GM19043 (cell line): ENCODE data around the gene NARF.
"Not testable (repeated sequence)": the region's sequence is repeated elsewhere in the genome, so short reads cannot be mapped to it uniquely, and the experiment has no call there.

Experiments used
- ATAC-seq: cut with Tn5 transposase; IDR thresholded peaks from one replicate; pipeline ENCODE4 v1.9.1; 2021; ENCODE audit warnings: low read depth; ENCODE audit not compliant: unreplicated experiment

The NARF gene

DNA sequence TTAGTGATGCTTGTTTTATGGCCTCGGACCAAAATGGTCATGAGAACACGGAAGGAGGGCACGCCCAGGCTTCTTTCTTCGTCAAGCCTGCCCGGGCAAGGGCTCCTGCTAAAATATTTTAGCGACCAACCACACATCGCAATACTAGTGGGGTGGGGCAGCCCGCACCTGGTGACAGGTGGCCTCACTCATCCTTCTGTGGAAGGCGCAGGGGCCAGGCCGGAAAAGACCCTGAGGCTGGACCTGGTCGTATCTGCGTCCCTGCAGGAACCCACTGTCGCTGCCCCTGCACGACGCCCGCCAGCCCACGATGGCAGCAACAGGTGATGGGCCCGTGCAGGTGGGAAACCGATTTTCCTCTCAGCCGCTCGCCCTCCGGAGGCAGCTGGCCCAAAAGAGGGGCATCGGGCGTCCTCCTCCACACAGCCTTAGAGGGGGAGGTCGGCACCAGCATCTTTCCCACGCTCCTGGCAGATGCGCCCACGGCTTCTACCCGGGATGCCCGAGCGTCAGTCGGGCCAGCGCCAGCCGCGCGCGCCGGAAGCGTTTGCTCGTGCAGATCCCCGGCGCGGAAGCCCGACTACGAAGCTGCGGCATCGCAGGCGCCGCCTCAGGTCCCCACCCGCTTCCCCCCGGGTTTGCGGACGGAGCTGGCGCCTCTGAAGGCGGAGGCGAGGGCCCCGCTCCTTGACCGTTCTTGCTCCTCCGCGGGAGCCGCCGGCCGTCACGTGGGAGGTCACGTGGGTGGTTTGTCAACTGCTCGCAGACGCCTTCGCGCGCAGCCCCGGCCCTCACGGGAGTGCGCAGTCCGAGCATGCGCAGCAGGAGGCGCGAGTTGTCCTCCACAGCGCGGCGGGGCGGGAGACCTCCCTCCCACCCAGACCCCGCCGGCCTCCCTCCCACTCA lies 38.2 kb downstream of the NARF start:
- ATAC-seq, result peak; percentile 57

DNA sequence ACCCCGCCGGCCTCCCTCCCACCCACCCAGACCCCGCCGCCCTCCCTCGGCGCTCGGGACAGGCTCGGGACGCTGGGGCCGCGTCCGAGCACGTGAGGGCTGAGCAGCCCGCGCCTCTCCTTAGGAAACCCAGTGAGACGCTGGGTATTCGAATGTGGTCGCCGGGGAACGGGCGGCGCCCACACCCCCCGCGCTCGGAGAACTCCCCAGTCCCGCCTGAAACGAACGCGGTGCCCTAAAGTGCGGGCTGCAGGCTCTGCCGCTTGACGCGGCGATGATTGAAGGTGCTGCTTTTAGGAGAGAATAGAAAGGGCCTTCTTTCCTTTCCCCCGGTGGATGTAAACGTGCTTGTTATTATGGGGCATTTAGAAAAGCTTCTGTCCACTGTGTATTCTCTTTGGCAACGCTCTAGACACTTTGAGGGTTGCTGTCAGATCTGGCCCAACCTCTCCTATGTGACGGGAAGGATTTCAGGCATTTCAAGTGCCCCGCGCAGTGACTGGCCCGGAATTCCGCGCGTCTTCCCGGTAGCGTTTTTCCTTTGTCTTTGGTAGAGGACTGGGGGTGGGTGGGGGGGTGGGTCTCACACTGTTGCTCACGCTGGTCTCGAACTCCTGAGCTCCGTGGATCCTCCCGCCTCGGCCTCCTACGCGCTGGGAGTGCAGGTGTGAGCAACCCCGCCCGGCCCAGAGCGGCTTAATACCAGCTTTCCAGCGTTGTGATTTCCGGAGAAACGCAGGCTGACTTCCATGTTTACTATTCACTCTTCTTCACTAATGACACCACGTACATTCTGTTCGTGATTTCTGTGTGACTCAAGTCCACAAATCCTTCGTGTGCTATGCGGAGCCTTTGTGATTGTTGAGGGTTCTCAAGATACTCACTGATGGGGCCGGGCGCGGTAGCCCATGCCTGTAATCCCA lies 39.2 kb downstream of the NARF start:
- ATAC-seq, result no peak

DNA sequence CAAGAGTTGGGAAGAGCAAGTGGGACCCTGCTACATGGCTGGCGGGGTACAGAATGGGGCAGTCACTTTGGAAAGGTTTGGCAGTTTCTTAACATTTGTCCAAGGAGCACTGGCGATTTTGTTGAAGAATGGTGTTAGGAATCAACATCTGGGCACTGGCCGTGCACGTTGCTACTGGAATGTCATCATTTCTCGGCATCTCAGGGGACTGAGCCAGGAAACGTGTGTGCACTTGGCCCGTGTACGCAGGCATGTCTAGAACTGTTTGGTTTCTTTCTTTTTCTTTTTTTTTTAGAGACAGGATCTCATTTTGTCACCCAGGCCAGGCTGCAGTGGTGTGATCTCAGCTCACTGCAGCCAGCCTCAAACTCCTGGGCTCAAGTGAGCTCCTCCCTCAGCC lies 43.7 kb downstream of the NARF start:
- no peak for ATAC-seq

DNA sequence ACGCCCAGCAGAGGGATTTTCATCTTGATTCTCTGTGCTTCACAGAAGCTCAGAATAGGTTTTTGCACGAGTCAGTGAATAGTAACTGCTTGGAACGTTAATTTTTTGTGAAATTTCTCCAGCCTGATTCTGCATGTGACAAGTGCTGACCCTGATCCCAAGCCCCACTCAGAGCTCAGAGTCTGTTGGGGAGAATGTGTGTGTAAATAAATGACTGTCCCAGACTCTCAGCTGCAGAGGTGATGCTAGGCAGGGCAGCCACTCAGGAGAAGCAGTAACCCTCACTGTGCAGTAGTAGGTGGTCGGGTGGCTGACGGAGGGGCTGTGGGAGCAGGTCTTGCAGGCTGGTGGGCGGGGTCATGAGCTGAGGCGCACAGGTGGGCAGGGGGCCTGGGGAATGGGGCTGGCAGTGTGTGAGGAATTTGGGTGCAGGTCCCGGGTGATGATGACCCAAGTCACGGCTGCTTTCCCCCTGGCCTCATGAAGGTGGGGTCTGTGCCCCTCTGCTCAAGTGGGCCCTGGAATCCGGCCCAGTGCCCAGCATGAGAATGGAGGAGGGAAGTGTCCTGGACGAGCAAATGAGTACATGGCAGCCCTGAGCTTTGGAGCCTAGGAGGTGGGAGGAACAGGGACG lies 44.7 kb downstream of the NARF start:
- no peak for ATAC-seq

DNA sequence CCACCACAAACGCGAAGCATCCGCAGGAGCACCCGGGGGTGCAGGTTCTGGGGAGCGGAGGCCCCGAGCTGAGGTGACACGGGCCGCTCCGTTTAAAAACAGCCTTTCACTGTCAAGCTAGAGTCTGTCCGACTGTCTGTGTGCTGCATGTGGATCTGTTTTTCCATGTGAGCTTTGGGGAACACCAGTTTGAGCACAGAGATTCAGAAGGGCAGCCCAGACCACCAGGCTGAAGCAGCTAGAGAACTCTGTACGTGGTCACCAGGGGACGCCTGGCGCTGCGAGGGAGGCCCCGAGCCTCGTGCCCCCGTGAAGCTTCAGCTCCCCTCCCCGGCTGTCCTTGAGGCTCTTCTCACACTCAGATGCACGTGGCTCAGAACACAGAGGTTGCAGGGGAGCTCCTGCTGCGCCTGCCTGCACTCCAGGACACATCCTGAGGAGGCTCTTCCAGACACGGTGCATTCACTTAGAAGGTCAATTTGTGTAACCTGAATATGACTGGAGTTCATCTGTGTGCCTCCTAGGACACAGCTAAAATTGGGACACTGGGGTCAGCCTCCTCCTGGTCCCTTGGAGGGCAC lies 45.3 kb downstream of the NARF start:
- ATAC-seq, result no peak

DNA sequence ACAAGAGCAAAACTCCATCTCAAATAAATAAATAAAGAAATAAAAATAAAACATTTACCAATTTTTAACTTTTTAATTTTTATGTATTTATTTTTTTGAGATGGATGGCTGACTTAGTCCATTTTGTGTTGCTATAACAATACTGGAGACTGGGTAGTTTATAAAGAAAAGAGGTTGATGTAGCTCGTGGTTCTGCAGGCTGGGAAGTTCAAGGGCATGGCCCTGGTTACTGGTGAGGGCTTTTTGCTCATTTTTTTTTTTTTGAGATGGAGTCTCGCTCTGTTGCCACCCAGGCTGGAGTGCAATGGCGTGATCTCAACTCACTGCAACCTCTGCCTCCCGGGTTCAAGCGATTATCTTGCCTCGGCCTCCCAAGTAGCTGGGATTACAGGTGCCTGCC lies 46.8 kb downstream of the NARF start:
- no peak for ATAC-seq

DNA sequence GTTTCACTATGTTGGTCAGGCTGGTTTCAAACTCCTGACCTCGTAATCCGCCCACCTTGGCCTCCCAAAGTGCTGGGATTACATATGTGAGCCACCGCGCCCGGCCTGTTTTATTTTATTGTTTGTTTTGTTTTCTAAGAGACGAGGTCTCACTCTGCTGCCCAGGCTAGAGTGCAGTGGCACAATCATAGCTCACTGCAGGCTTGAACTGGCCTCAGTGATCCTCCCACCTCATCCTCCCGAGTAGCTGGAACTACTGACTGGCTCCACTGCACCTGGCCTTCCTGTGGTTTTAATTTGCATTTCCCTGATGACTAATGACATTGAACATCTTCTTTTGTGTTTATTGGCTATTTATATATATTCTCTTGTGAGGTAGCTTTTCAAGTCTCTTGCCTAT lies 47.9 kb downstream of the NARF start:
- peak; percentile 74 for ATAC-seq

DNA sequence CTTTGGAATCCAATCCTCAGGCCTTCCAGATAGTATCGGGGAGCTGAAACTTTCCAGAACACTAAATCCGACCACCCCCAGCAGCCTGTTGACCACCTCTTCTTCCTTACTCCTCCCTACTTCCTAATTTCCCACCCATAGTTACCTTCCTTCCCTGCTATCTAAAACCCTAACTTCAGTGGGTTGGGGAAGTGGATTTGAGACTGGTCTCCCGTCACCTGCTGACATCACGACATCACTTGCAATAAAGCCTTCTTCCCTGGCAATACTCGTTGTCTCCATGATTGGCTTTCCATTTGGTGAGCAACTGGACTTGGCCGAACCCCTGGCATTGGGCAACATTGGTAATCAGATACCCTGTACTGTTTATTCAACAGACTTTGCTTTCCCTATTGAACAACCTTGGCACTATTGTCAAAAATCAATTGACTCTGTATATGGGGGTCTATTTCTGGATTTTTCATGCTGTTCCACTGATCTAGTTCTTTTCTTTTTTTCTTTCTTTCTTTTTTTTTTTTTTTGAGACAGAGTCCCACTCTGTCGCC lies 49.2 kb downstream of the NARF start:
- no peak for ATAC-seq

DNA sequence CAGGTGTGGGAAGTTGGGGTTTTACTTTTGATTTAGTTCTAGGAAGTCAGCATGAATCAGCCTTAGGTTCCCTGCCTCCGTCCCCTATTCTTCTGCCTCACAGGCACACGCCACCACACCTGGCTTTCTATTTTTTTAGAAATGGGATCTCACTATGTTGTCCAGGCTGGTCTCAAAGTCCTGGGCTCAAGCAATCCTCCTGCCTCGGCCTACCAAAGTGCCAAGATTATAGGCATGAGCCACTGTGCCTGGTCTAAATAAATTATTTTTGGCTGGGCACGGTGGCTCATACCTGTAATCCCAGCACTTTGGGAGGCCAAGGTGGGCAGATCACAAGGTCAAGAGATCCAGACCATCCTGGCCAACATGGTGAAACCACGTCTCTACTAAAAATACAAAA lies 53.1 kb downstream of the NARF start:
- not testable (repeated sequence) for ATAC-seq

DNA sequence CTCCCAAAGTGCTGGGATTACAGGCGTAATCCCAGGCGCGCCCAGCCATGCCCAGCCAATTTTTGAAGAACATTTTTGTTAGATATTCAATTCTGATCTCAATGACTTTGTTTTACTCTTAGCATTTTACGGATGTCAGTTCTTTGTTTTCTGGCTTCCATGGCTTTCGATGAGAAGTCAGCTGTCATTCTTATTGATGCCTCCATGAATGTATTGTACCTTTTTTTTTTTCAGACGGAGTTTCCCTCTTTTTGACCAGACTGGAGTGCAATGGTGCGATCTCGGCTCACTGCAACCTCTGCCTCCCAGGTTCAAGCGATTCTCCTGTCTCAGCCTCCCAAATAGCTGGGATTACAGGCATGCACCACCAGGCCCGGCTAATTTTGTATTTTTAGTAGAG lies 55.3 kb downstream of the NARF start:
- not testable (repeated sequence) for ATAC-seq

DNA sequence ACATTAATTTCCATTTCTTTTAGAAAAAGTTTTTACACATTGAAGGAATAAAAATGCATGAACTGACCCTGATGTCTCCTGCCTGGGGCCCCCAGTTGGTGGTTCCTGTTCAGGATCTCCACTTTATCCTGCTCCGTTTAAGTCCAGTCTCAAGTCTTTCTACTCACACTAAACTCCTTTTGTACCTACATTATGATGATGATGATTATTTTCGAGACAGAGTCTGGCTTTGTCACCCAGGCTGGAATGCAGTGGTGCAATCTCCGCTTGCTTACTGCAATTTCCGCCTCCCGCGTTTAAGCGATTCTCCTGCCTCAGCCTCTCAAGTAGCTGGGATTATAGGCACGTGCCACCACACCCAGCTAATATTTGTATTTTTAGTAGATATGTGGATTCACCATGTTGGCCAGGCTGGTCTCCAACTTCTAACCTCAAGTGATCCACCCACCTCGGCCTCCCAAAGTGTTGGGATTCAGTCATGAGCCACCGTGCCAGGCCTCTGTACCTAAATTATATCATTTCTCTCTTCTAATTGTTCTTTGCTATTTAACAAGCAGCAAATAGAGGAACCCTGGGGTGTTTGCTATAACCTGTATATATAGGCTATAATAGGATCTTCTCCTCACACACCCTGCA lies 58.8 kb downstream of the NARF start:
- ATAC-seq, result no peak

DNA sequence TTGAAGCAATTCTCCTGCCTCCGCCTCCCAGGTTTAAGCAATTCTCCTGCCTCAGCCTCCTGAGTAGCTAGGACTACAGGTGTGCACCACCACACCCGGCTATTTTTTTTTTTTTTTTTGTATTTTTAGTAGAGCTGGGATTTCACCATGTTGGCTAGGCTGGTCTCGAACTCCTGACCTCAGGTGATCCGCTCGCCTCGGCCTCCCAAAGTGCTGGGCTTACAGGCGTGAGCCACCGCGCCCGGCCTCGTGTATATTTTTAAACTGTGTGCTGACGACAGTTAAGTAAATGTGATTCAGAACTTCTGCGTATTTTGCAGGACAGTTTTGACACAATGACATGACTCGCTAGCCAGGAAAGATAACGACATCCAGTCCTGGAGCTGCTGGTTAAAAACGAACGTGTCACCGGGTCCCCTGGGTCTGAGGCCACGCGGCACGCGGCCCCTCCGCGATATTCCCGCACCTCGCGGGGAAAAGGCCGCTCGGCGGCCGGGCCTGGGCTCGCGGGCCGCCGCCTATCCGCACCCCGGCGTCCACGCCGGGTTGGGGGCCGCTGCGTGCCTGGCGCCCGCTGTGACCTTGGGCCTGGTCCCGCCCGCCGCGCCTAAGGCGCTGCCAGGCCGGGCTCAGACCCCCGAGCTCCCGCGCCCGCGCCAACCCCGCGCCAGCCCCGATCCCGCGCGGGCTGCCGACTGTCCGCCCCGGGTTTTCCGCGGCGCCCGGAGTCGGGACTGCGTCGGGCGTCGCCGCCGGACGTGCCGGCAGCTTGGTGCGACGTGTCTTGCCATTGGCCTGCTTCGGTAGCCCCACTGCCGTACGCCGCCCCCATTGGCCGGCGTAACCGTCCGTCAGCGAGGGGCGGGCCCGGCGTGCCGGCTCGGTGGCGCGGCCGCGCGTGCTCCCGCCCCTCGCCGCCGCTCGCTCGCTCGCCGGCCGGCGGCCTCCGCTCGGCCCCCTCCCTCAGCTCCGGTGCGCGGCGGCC lies 60.6 kb downstream of the NARF start, which contains the start of gene FOXK2:
FOXK2 (plus strand) TSS at position 907 of the 985 bp plus-strand sequence. CDS start 157 bp downstream, outside the sequence.
- ATAC-seq, result peak; percentile 88

DNA sequence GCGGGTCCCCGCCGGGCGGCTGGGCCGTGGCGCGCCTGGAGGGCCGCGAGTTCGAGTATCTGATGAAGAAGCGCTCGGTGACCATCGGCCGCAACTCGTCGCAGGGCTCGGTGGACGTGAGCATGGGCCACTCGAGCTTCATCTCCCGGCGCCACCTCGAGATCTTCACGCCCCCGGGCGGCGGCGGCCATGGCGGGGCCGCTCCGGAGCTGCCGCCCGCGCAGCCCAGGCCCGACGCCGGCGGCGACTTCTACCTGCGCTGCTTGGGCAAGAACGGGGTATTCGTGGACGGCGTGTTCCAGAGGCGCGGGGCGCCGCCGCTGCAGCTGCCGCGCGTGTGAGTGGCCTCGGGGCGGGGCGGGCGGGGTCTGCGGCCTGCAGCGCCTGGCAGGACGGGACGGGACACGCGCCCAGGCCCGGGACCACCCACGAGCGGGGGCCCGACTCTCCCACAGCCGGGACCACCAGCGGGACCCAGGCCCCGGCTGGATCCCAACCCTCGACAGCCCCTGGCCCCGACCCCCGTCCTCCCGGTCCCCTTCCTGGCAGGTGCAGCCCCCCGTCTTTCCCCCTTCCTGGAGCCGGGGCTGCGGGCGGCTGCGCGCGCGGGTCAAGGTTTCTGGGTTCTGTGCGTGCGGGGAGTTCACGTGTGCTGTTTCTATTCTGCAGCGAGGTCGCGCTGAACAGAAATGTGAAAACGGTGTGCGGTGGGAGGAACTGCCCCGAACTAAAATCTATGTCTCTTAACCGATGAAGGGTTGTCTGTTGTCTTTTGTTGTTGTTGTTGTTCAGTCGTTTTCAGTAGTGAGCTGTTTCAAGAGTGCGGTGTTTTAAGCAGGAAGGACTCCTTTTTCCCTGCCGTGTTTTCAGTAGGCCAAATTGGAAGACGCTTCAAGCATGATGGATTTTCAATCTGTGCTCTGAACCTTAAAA lies 61.7 kb downstream of the NARF start:
- no peak for ATAC-seq

DNA sequence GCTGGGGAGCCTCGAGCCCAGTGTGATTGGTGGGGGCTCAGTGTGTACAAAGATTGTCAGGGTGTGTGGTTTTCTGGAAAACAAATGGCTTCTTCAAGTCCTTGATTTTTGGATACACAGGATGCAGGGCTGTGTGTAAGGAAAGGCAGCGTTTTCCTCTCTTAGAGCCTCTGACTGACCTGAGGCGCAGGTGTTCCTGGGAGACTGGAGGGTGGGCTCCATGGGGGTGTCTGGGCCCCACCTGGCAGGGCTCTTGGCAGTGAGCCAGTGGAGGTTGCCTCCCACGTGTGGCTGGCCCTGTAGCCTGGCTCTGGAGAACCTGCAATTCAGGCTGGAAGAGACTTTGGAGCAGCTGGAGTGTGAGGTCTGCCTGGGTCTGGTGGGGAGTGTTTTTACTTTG lies 66.0 kb downstream of the NARF start:
- ATAC-seq, result no peak

DNA sequence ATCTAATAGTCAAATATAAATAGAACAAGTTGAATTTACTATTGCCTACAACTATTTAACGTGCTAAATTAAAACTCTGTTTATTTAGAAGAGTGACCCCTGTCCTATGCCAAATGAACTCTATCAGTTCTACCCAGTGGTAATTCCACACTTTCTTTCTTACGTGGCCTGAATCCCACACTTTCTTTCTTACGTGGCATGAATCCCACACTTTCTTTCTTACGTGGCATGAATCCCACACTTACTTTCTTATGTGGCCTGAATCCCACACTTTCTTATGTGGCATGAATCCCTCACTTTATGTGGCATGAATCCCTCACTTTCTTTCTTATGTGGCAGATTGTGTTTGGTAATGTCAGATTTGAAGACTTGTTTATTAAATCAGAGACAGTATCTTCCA lies 67.2 kb downstream of the NARF start:
- ATAC-seq, result no peak

DNA sequence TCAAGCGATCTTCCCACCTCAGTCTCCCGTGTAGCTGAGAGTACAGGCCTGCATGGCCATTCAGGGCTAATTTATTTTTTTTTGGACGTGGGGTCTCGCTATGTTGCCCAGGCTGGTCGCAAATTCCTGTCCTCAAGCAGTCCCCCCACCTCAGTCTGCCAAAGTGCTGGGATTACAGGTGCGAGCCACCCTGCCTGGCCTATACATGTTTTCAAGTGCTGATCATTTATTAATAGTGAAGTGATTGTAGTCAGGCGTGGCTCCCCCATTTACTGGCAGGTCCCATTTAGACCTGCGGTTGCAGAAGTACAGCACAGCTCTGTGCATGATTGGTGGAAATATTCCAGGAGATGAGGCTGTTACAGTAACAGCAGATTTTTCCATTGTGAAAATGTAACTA lies 69.4 kb downstream of the NARF start:
- no peak for ATAC-seq

DNA sequence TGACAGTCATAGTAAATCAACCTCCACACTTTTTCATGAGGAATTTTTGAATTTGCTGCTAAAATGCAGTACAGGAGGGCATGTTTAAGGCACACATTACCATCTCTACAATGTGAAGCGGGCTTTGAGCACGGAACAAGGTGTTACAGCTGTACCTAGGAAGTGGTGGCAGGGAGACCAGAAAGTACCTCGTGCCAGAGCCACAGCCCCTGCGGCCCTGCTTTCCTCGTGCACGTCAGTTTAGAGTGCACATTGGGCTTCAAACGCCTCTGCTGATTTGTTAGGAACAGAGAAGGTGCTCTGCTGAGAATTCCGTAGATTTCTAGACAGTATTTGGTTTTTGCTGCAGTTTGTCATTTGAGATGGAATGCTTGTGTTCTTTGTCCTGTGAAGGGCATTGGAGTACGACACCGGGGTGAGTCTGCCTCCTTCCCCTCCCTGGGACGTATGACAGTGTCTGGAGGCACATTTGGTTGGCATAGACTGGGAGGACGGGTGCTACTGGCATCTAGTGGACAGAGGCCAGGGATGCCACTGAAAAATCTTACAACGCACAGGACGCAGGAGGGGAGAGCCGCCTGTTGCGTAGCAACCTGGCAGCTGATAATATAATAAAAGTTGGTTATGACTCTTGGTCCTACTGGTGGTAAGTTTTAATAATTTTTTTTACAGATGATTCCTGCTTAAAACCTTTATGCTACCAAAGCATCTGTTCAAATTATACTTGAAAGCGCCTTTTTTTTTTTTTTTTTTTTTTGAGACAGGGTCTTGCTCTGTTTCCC lies 70.1 kb downstream of the NARF start:
- ATAC-seq, result no peak
